ENCODE data around the gene C6orf52. TPM values are rescaled to one million over a fixed set of nuclear protein-coding genes. Genes with fewer than 3 reads are reported as not detected.
"Not testable (repeated sequence)": the region's sequence is repeated elsewhere in the genome, so short reads cannot be mapped to it uniquely, and the experiment has no call there.

C6orf52 gene
- total and polyA plus RNA-seq, 2 donors (not counting 3 experiments of a cell fraction or from before 2014, with no cell fraction given): 0.54 TPM; not detected in 1

DNA sequence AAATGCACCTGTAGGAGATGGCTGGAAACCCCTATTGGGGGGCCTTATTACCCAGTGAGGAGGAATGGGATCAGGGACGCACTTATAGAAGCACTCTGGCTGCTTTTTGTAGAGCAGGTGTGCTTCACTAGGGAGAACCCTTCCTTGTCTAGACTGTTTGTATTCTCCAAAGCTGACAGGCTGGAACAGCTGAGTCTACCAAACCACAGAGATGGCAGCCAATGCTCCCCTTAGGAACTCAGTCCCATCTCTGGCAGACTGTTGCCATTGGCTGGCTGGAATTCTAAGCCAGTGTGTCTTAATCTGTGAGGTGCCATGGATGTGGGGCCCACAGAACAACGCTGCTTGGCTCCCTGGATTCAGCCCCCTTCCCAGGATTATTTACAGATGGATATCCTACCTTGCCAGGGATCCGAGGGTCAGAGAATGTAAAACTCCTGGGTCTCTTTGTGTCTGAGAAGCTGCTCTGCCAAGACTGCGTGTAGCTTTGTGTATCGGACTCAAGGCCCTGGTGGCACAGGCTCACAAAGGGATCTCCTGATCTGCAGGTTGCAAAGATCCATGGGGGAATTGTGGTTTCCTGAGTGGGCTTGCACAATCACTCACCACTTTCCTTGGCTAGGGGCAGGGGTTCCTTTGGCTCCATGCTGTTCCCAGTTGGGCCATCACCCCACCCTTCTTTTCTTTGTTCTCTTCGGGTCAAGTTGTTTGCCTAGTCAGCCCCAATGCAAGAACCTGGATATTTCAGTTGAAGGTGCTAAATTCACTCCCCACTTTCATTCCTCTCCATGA lies 26.1 kb downstream of the C6orf52 start:
- dilution Hi-C loops (cut with MboI; ENCODE audit: extremely low pct_ligation_motif_present, low sequenced_read_pairs): no loop called here
- peaks cover 0 to 4% of the 10 kb centered on the region in 2 experiments for H3K27me3 ChIP-seq (ENCODE audit: control insufficient read depth in 2 of 2, insufficient read depth in 2 of 2, low read length in 2 of 2)
- no peaks in the 10 kb centered on the region for H3K79me2 ChIP-seq (ENCODE audit: control insufficient read depth, insufficient read depth, low read length)
- no peaks in the 10 kb centered on the region for H3K9me3 ChIP-seq (replicated peaks; ENCODE audit: control insufficient read depth, insufficient read depth, low read length)
- TF ChIP-seq JUN (IDR thresholded peaks at IDR 0.05; ENCODE audit: borderline replicate concordance, insufficient read depth, insufficient read length, low read depth): no peak
- TF ChIP-seq FOS (IDR thresholded peaks at IDR 0.05; ENCODE audit: borderline replicate concordance, insufficient read depth, low read length): no peak
- TF ChIP-seq, protein P1, sequence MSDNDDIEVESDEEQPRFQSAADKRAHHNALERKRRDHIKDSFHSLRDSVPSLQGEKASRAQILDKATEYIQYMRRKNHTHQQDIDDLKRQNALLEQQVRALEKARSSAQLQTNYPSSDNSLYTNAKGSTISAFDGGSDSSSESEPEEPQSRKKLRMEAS (IDR thresholded peaks at IDR 0.05; ENCODE audit: insufficient read depth, insufficient read length): no peak
- TF ChIP-seq, protein P2, sequence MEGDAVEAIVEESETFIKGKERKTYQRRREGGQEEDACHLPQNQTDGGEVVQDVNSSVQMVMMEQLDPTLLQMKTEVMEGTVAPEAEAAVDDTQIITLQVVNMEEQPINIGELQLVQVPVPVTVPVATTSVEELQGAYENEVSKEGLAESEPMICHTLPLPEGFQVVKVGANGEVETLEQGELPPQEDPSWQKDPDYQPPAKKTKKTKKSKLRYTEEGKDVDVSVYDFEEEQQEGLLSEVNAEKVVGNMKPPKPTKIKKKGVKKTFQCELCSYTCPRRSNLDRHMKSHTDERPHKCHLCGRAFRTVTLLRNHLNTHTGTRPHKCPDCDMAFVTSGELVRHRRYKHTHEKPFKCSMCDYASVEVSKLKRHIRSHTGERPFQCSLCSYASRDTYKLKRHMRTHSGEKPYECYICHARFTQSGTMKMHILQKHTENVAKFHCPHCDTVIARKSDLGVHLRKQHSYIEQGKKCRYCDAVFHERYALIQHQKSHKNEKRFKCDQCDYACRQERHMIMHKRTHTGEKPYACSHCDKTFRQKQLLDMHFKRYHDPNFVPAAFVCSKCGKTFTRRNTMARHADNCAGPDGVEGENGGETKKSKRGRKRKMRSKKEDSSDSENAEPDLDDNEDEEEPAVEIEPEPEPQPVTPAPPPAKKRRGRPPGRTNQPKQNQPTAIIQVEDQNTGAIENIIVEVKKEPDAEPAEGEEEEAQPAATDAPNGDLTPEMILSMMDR (IDR thresholded peaks at IDR 0.05; ENCODE audit: extremely low read depth in 1 of 2, insufficient read depth in 1 of 2, low read depth in 1 of 2, low read length in 2 of 2): no peak
- no peak for TF ChIP-seq MYC (IDR thresholded peaks at IDR 0.05; ENCODE audit: low read depth, low read length)
- TF ChIP-seq GATA2 (IDR thresholded peaks at IDR 0.05; ENCODE audit: insufficient read depth, insufficient read length, low read depth, low read length): no peak
- no peak for TF ChIP-seq POLR2A (IDR thresholded peaks at IDR 0.05; ENCODE audit: low read depth, low read length)
- TF ChIP-seq EZH2 (IDR thresholded peaks at IDR 0.05; ENCODE audit: borderline replicate concordance, low read depth, low read length, severe bottlenecking): no peak
- TF ChIP-seq POLR2AphosphoS5 (IDR thresholded peaks at IDR 0.05; ENCODE audit: insufficient read depth, low read depth, low read length): no peak
- DNase-seq (ENCODE audit: low read depth, low spot score): no peak
- POLR2A ChIA-PET: no interaction called here
- BruUV-seq (replicated peaks): no TSS peak
- no peak overlapping the region for H3K27ac ChIP-seq (ENCODE audit: insufficient read depth, low read depth, low read length)
- CTCF ChIA-PET: interaction anchor here (1.0 kb wide), 1 partner anchor 9 kb away, joined by 3 read pairs; no protein-coding TSS in a partner anchor
- no peak overlapping the region for H3K4me2 ChIP-seq (ENCODE audit: insufficient read depth, low read length)
- H2AFZ ChIP-seq (ENCODE audit: low read depth, low read length): no peak overlapping the region
- no peaks in the 10 kb centered on the region for H3K4me1 ChIP-seq (ENCODE audit: control insufficient read depth, extremely low read depth, insufficient read depth, low read length)
- no peak overlapping the region for H3K4me3 ChIP-seq (replicated peaks in 1 of 3; ENCODE audit: insufficient read depth in 1 of 3, low read depth in 1 of 3, low read length in 3 of 3)
- intact Hi-C loops (cut with micrococcal nuclease): no loop called here
- H3K9ac ChIP-seq (replicated peaks; ENCODE audit: extremely low read depth, insufficient read depth, low read length): no peak overlapping the region
- no peaks in the 10 kb centered on the region for H3K9me1 ChIP-seq (replicated peaks; ENCODE audit: control insufficient read depth, extremely low read depth, insufficient read depth, low read length)
- FAIRE-seq: no peak
- no peaks in the 10 kb centered on the region for H4K20me1 ChIP-seq (replicated peaks; ENCODE audit: control insufficient read depth, extremely low read depth, insufficient read depth, low read length)
- H3K36me3 ChIP-seq (ENCODE audit: control insufficient read depth in 2 of 2, extremely low read depth in 1 of 2, insufficient read depth in 2 of 2, low read length in 2 of 2): no peaks in the 10 kb centered on the region

DNA sequence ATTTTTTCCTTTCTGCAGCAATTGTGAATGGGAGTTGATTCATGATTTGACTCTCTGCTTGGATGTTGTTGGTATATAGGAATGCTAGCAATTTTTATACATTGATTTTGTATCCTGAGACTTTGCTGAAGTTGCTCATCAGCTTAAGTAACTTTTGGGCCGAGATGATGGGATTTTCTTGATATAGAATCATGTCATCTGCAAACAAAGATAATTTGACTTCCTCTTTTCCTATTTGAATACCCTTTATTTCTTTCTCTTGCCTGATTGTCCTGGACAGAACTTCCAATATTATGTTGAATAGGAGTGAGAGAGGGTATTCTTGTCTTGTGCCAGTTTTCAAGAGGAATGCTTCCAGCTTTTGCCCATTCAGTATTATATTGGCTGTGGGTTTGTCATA lies 28.8 kb downstream of the C6orf52 start:
- H3K27me3 ChIP-seq (ENCODE audit: control insufficient read depth in 2 of 2, insufficient read depth in 2 of 2, low read length in 2 of 2); intact Hi-C loops (cut with micrococcal nuclease); FAIRE-seq; H3K36me3 ChIP-seq (ENCODE audit: control insufficient read depth in 2 of 2, extremely low read depth in 1 of 2, insufficient read depth in 2 of 2, low read length in 2 of 2); CTCF ChIA-PET; H4K20me1 ChIP-seq (replicated peaks; ENCODE audit: control insufficient read depth, extremely low read depth, insufficient read depth, low read length); BruUV-seq (replicated peaks); H3K79me2 ChIP-seq (ENCODE audit: control insufficient read depth, insufficient read depth, low read length); H3K9me3 ChIP-seq (replicated peaks; ENCODE audit: control insufficient read depth, insufficient read depth, low read length); dilution Hi-C loops (cut with MboI; ENCODE audit: extremely low pct_ligation_motif_present, low sequenced_read_pairs); H3K9ac ChIP-seq (replicated peaks; ENCODE audit: extremely low read depth, insufficient read depth, low read length); H2AFZ ChIP-seq (ENCODE audit: low read depth, low read length); DNase-seq (ENCODE audit: low read depth, low spot score); H3K4me1 ChIP-seq (ENCODE audit: control insufficient read depth, extremely low read depth, insufficient read depth, low read length); H3K4me3 ChIP-seq (replicated peaks in 1 of 3; ENCODE audit: insufficient read depth in 1 of 3, low read depth in 1 of 3, low read length in 3 of 3); H3K9me1 ChIP-seq (replicated peaks; ENCODE audit: control insufficient read depth, extremely low read depth, insufficient read depth, low read length); H3K27ac ChIP-seq (ENCODE audit: insufficient read depth, low read depth, low read length); H3K4me2 ChIP-seq (ENCODE audit: insufficient read depth, low read length): not testable (repeated sequence)
- POLR2A ChIA-PET: interaction anchor here (0.6 kb wide), 1 partner anchor 70 kb away, joined by 4 read pairs; no protein-coding TSS in a partner anchor

All from endothelial cell of umbilical vein (primary cell).